H9 (cell line): Measurements from ENCODE around the gene TEX12. TPM values are rescaled to one million over a fixed set of nuclear protein-coding genes. Genes with fewer than 3 reads are reported as not detected.

Experiments
- DNase-seq: peaks from one replicate; pipeline ENCODE4 v3.0.0-alpha.2; 2017
- H2AFZ ChIP-seq: one replicate; pipeline ENCODE4 v1.6.1; 2013; ENCODE audit warnings: mild to moderate bottlenecking, low read length, control low read depth, moderate library complexity
- H2AK5ac ChIP-seq: 2 replicates; pipeline ENCODE4 v1.6.1; 2013; ENCODE audit warnings: low read length, control low read depth, mixed read lengths; ENCODE audit not compliant: insufficient read length
- H2BK120ac ChIP-seq: one replicate; pipeline ENCODE4 v1.6.1; 2013; ENCODE audit warnings: low read depth, mild to moderate bottlenecking, low read length, control low read depth, inconsistent platforms; ENCODE audit not compliant: poor library complexity, severe bottlenecking
- H2BK12ac ChIP-seq: 2 replicates; pipeline ENCODE4 v1.6.1; 2013; ENCODE audit warnings: low read length, control low read depth, mixed read lengths, low read depth; ENCODE audit not compliant: insufficient read length
- H2BK15ac ChIP-seq: 2 replicates; pipeline ENCODE4 v1.6.1; 2013; ENCODE audit warnings: low read depth, low read length, control low read depth
- H2BK20ac ChIP-seq: one replicate; pipeline ENCODE4 v1.6.1; 2013; ENCODE audit warnings: low read depth, mild to moderate bottlenecking, low read length, control low read depth, inconsistent platforms; ENCODE audit not compliant: poor library complexity, severe bottlenecking
- H2BK5ac ChIP-seq: 2 replicates; pipeline ENCODE4 v1.6.1; 2013; ENCODE audit warnings: low read length, control low read depth, mixed read lengths; ENCODE audit not compliant: insufficient read length
- H3K14ac ChIP-seq: 2 replicates; pipeline ENCODE4 v1.6.1; 2013; ENCODE audit warnings: low read length, control low read depth; ENCODE audit not compliant: insufficient read depth
- H3K18ac ChIP-seq: 2 replicates; pipeline ENCODE4 v1.6.1; 2013; ENCODE audit warnings: low read depth, mild to moderate bottlenecking, mixed read lengths, low read length, control low read depth; ENCODE audit not compliant: insufficient read length
- H3K23ac ChIP-seq: 2 replicates; pipeline ENCODE4 v1.6.1; 2013; ENCODE audit warnings: low read length, control low read depth, mixed read lengths, low read depth; ENCODE audit not compliant: insufficient read length
- H3K23me2 ChIP-seq: 2 replicates; pipeline ENCODE4 v1.6.1; 2013; ENCODE audit warnings: low read depth, mild to moderate bottlenecking, mixed read lengths, low read length, control low read depth; ENCODE audit not compliant: insufficient read length, poor library complexity, severe bottlenecking
- H3K27ac ChIP-seq: 2 replicates; pipeline ENCODE4 v1.5.1; 2013; ENCODE audit warnings: low read length, control low read depth, mixed read lengths, low read depth; ENCODE audit not compliant: insufficient read length
- H3K27me3 ChIP-seq: 2 replicates; pipeline ENCODE4 v1.6.1; 2013; ENCODE audit warnings: low read length, control low read depth, inconsistent platforms; ENCODE audit not compliant: insufficient read depth
- H3K4ac ChIP-seq: 2 replicates; pipeline ENCODE4 v1.6.1; 2013; ENCODE audit warnings: low read depth, mild to moderate bottlenecking, control low read depth, inconsistent platforms, low read length, moderate library complexity
- H3K4me1 ChIP-seq: 2 replicates; pipeline ENCODE4 v1.6.1; 2013; ENCODE audit warnings: low read length, control low read depth, inconsistent platforms; ENCODE audit not compliant: insufficient read depth
- H3K4me2 ChIP-seq: 2 replicates; pipeline ENCODE4 v1.6.1; 2013; ENCODE audit warnings: low read length, control low read depth, mixed read lengths; ENCODE audit not compliant: insufficient read length, insufficient read depth
- H3K56ac ChIP-seq: 2 replicates; pipeline ENCODE4 v1.6.1; 2013; ENCODE audit warnings: low read depth, mild to moderate bottlenecking, mixed read lengths, low read length, control low read depth; ENCODE audit not compliant: insufficient read length
- H3K79me1 ChIP-seq: 2 replicates; pipeline ENCODE4 v1.6.1; 2013; ENCODE audit warnings: low read depth, mild to moderate bottlenecking, moderate library complexity, low read length, control low read depth, inconsistent platforms; ENCODE audit not compliant: insufficient read depth, poor library complexity, severe bottlenecking
- H3K79me2 ChIP-seq: 2 replicates; pipeline ENCODE4 v1.6.1; 2013; ENCODE audit warnings: low read length, control low read depth, inconsistent platforms; ENCODE audit not compliant: insufficient read depth
- H3K9ac ChIP-seq: 2 replicates; pipeline ENCODE4 v1.6.1; 2013; ENCODE audit warnings: low read length, control low read depth, mixed read lengths; ENCODE audit not compliant: insufficient read length; ENCODE audit errors: extremely low read depth
- H3K9me3 ChIP-seq: one replicate; pipeline ENCODE4 v1.6.1; 2013; ENCODE audit warnings: low read depth, low read length, inconsistent platforms; ENCODE audit not compliant: control insufficient read depth
- H3T11ph ChIP-seq: one replicate; pipeline ENCODE4 v1.6.1; 2013; ENCODE audit warnings: mild to moderate bottlenecking, low read length, control low read depth, inconsistent platforms
- H4K20me1 ChIP-seq: one replicate; pipeline ENCODE4 v1.6.1; 2013; ENCODE audit not compliant: control insufficient read depth, insufficient read length, insufficient read depth
- H4K5ac ChIP-seq: 2 replicates; pipeline ENCODE4 v1.6.1; 2013; ENCODE audit warnings: low read depth, mild to moderate bottlenecking, mixed read lengths, low read length, control low read depth; ENCODE audit not compliant: insufficient read length
- H4K8ac ChIP-seq: replicated peaks from 2 replicates; pipeline ENCODE4 v1.6.1; 2013; ENCODE audit warnings: low read length, control low read depth, mixed read lengths, low read depth; ENCODE audit not compliant: insufficient read length
- H4K91ac ChIP-seq: 2 replicates; pipeline ENCODE4 v1.6.1; 2013; ENCODE audit warnings: low read depth, mild to moderate bottlenecking, moderate library complexity, mixed read lengths, low read length, control low read depth; ENCODE audit not compliant: insufficient read length
- H3K27ac Mint-ChIP-seq, 3 experiments: 2 replicates in 2 of 3; 3 replicates in 1 of 3; pipeline ENCODE4 v1.8.0; 2020 to 2021; ENCODE audit warnings: mixed read lengths in 3 of 3, mild to moderate bottlenecking in 1 of 3, moderate library complexity in 1 of 3
- H3K27me3 Mint-ChIP-seq: 2 replicates; pipeline ENCODE4 v1.8.0; 2021; ENCODE audit warnings: low read depth, mild to moderate bottlenecking, moderate library complexity, mixed read lengths
- H3K36me3 Mint-ChIP-seq, 3 experiments: 2 replicates in 2 of 3; 3 replicates in 1 of 3; pipeline ENCODE4 v1.8.0; 2020 to 2021; ENCODE audit warnings: low read depth in 3 of 3, mixed read lengths in 3 of 3; ENCODE audit not compliant: insufficient read depth in 1 of 3
- H3K4me1 Mint-ChIP-seq, 2 experiments: 2 replicates each; pipeline ENCODE4 v1.8.0; 2020; ENCODE audit warnings: mixed read lengths in 2 of 2
- H3K4me3 Mint-ChIP-seq, 2 experiments: 2 replicates in 1 of 2; 3 replicates in 1 of 2; pipeline ENCODE4 v1.8.0; 2020 to 2021; ENCODE audit warnings: mild to moderate bottlenecking in 2 of 2, mixed read lengths in 2 of 2, moderate library complexity in 1 of 2
- H3K9me3 Mint-ChIP-seq, 2 experiments: 2 replicates in 1 of 2; 3 replicates in 1 of 2; pipeline ENCODE4 v1.8.0; 2020; ENCODE audit warnings: mild to moderate bottlenecking in 2 of 2, mixed read lengths in 2 of 2, moderate library complexity in 1 of 2
- WGBS: extraction: QIAGEN DNeasy Blood & Tissue Kit; methylation state at CpG from one replicate; pipeline ENCODE4 v1.1.7; 2013; ENCODE audit warnings: missing lambda C conversion rate, low lambda C conversion rate, mixed read lengths; ENCODE audit not compliant: insufficient read length; ENCODE audit errors: extremely low coverage; 5-methylcytosine and 5-hydroxymethylcytosine counted together
- total RNA-seq: library from RNA; stranded (reverse); gene quantifications from 2 replicates; pipeline ENCODE4 v1.2.1, GENCODE V29; 2021
- TF ChIP-seq, protein P1 (sequence below): fragments of 200-600 bp; sonication (generic); conservative IDR thresholded peaks from 3 replicates; pipeline ENCODE4 v1.8.0; 2021; ENCODE audit warnings: antibody characterized with exemption, mild to moderate bottlenecking

Gene TEX12
- total RNA-seq, 1 experiment from 2014 or later = 0.31 TPM

DNA sequence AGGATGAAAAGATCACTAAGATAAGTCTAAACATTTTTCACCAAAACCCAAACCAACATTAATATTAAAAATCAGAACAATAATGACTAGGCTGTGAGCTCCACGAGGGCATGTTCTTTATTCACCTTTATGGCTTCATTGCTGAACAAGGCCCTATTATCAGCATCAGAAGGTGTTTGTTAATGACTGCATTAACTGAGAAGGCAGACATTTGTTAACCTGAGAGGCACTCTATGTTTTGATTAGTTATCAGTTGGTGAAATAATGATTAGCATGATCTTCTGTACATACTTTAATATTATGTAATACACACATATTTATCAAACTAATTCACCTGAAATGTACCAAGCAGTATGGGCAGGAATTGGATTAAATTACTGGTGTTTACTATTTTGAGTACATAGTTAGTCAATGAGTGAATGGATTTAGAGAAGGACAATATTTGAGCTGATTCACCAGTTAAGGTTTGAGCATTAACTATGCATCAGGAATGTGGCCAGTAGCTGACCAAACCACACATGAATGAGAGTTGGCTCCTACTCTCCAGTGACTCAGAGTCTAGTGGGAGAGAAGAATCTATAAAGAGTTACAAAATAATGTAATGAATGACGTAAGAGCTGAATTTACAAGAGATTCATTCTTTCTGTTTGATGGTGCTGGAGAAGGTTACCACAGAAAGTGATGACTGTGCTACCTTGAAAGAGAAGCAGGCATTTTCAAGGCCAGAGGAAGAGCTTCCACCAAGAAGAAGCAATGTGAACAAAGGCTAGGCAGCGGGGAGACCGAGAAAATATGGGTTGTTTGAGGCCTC lies 10.0 kb upstream of the TEX12 start:
- no peaks in the 10 kb centered on the region for H3K27me3 ChIP-seq
- H3K27me3 Mint-ChIP-seq = no peaks in the 10 kb centered on the region
- H3K27ac ChIP-seq = no peak overlapping the region
- no peaks in the 10 kb centered on the region for H4K20me1 ChIP-seq
- no peak overlapping the region for H3K9ac ChIP-seq
- H2AFZ ChIP-seq = no peak overlapping the region
- H3T11ph ChIP-seq = no peak overlapping the region
- DNase-seq = no peak
- TF ChIP-seq, protein P1, sequence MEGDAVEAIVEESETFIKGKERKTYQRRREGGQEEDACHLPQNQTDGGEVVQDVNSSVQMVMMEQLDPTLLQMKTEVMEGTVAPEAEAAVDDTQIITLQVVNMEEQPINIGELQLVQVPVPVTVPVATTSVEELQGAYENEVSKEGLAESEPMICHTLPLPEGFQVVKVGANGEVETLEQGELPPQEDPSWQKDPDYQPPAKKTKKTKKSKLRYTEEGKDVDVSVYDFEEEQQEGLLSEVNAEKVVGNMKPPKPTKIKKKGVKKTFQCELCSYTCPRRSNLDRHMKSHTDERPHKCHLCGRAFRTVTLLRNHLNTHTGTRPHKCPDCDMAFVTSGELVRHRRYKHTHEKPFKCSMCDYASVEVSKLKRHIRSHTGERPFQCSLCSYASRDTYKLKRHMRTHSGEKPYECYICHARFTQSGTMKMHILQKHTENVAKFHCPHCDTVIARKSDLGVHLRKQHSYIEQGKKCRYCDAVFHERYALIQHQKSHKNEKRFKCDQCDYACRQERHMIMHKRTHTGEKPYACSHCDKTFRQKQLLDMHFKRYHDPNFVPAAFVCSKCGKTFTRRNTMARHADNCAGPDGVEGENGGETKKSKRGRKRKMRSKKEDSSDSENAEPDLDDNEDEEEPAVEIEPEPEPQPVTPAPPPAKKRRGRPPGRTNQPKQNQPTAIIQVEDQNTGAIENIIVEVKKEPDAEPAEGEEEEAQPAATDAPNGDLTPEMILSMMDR = no peak
- no peak overlapping the region; a peak in 1 of 7 replicates for H3K27ac Mint-ChIP-seq
- no peak overlapping the region for H3K4me3 Mint-ChIP-seq
- no peak overlapping the region for H3K4me2 ChIP-seq
- no peak overlapping the region for H3K14ac ChIP-seq
- no peaks in the 10 kb centered on the region for H3K36me3 Mint-ChIP-seq
- no peak overlapping the region for H2AK5ac ChIP-seq
- no peak overlapping the region for H2BK12ac ChIP-seq
- H3K4me1 ChIP-seq = no peaks in the 10 kb centered on the region
- H4K8ac ChIP-seq = no peak overlapping the region
- no peak overlapping the region for H2BK5ac ChIP-seq
- no peak overlapping the region for H3K56ac ChIP-seq
- H2BK15ac ChIP-seq = no peak overlapping the region
- H3K23ac ChIP-seq = no peak overlapping the region
- no peaks in the 10 kb centered on the region for H3K23me2 ChIP-seq
- no peaks in the 10 kb centered on the region for H3K9me3 Mint-ChIP-seq
- no peak overlapping the region for H2BK20ac ChIP-seq
- H4K91ac ChIP-seq = no peak overlapping the region
- H3K18ac ChIP-seq = no peak overlapping the region
- no peaks in the 10 kb centered on the region for H3K79me1 ChIP-seq
- H4K5ac ChIP-seq = no peak overlapping the region
- no peak overlapping the region for H3K4ac ChIP-seq
- H3K9me3 ChIP-seq = no peaks in the 10 kb centered on the region
- no peaks in the 10 kb centered on the region for H3K79me2 ChIP-seq
- no CpG with 5 or more reads among the region's 4 CpGs for WGBS
- H2BK120ac ChIP-seq = no peak overlapping the region
- no peaks in the 10 kb centered on the region; a peak in 1 of 4 replicates for H3K4me1 Mint-ChIP-seq
